Trophoblast cell (in vitro differentiated cells and primary cell): ENCODE results near the gene HS6ST1.
A peak's percentile ranks its signal among the peaks of the same experiment; 100 is the strongest.

Source experiments
- DNase-seq, 2 donors: peaks; one replicate each; pipeline ENCODE4 v3.0.0-alpha.2; 2016
- H2AFZ ChIP-seq: 2 replicates; pipeline ENCODE4 v1.6.1; 2013; ENCODE audit warnings: low read length, moderate library complexity, mild to moderate bottlenecking; ENCODE audit not compliant: insufficient read depth, poor library complexity
- H2AK5ac ChIP-seq: 2 replicates; pipeline ENCODE4 v1.6.1; 2013; ENCODE audit warnings: mild to moderate bottlenecking, low read length
- H2BK120ac ChIP-seq: 2 replicates; pipeline ENCODE4 v1.6.1; 2013; ENCODE audit warnings: low read length, mild to moderate bottlenecking, moderate library complexity; ENCODE audit not compliant: insufficient read depth, poor library complexity
- H2BK12ac ChIP-seq: 2 replicates; pipeline ENCODE4 v1.6.1; 2013; ENCODE audit warnings: mild to moderate bottlenecking, low read length, moderate library complexity
- H2BK5ac ChIP-seq: 2 replicates; pipeline ENCODE4 v1.6.1; 2013; ENCODE audit warnings: low read length, low read depth, moderate library complexity, mild to moderate bottlenecking; ENCODE audit not compliant: poor library complexity
- H3K14ac ChIP-seq: 2 replicates; pipeline ENCODE4 v1.6.1; 2013; ENCODE audit warnings: mild to moderate bottlenecking, low read length
- H3K18ac ChIP-seq: 2 replicates; pipeline ENCODE4 v1.6.1; 2013; ENCODE audit warnings: mild to moderate bottlenecking, low read length
- H3K23ac ChIP-seq: 2 replicates; pipeline ENCODE4 v1.6.1; 2013; ENCODE audit warnings: low read length
- H3K27ac ChIP-seq: 2 replicates; pipeline ENCODE4 v1.5.1; 2013; ENCODE audit warnings: low read depth, mild to moderate bottlenecking, inconsistent platforms, low read length, moderate library complexity
- H3K27me3 ChIP-seq: 2 replicates; pipeline ENCODE4 v1.6.1; 2013; ENCODE audit warnings: inconsistent platforms, mild to moderate bottlenecking, low read length, moderate library complexity; ENCODE audit not compliant: insufficient read depth
- H3K36me3 ChIP-seq, 2 experiments: 1 replicate in 1 of 2; 2 replicates in 1 of 2; pipeline ENCODE4 v1.6.1; 2013; ENCODE audit warnings: low read length in 2 of 2, mild to moderate bottlenecking in 2 of 2, moderate library complexity in 1 of 2; ENCODE audit not compliant: insufficient read depth in 2 of 2, control insufficient read depth in 1 of 2
- H3K4ac ChIP-seq: 2 replicates; pipeline ENCODE4 v1.6.1; 2013; ENCODE audit warnings: low read depth, mild to moderate bottlenecking, low read length, moderate library complexity
- H3K4me1 ChIP-seq, 2 experiments: 1 replicate in 1 of 2; 2 replicates in 1 of 2; pipeline ENCODE4 v1.6.1; 2013; ENCODE audit warnings: low read length in 2 of 2, mild to moderate bottlenecking in 2 of 2, moderate library complexity in 1 of 2; ENCODE audit not compliant: insufficient read depth in 2 of 2, control insufficient read depth in 1 of 2
- H3K4me2 ChIP-seq: 2 replicates; pipeline ENCODE4 v1.6.1; 2013; ENCODE audit warnings: inconsistent platforms, mild to moderate bottlenecking, low read length, moderate library complexity
- H3K4me3 ChIP-seq: 2 replicates; pipeline ENCODE4 v1.5.1; 2013; ENCODE audit warnings: mild to moderate bottlenecking, low read depth, low read length, inconsistent platforms
- H3K79me1 ChIP-seq: one replicate; pipeline ENCODE4 v1.6.1; 2013; ENCODE audit warnings: low read length
- H3K79me2 ChIP-seq: 2 replicates; pipeline ENCODE4 v1.6.1; 2013; ENCODE audit warnings: low read length, mild to moderate bottlenecking; ENCODE audit not compliant: control insufficient read depth, insufficient read depth, poor library complexity
- H3K9ac ChIP-seq: 2 replicates; pipeline ENCODE4 v1.6.1; 2013; ENCODE audit warnings: mild to moderate bottlenecking, low read length
- H3K9me3 ChIP-seq: 2 replicates; pipeline ENCODE4 v1.6.1; 2013; ENCODE audit warnings: low read depth, mild to moderate bottlenecking, control low read depth, inconsistent platforms, low read length; ENCODE audit not compliant: insufficient read depth
- H4K12ac ChIP-seq: 2 replicates; pipeline ENCODE4 v1.6.1; 2013; ENCODE audit warnings: low read depth, mild to moderate bottlenecking, low read length, moderate library complexity
- H4K8ac ChIP-seq: 2 replicates; pipeline ENCODE4 v1.6.1; 2013; ENCODE audit warnings: low read depth, mild to moderate bottlenecking, low read length, moderate library complexity
- H4K91ac ChIP-seq: one replicate; pipeline ENCODE4 v1.6.1; 2013; ENCODE audit warnings: low read depth, mild to moderate bottlenecking, low read length, moderate library complexity
- WGBS: extraction: QIAGEN DNeasy Blood & Tissue Kit; methylation state at CpG from one replicate; pipeline ENCODE4 v1.1.7; 2013; ENCODE audit warnings: missing lambda C conversion rate; ENCODE audit not compliant: insufficient read length, insufficient coverage; ENCODE audit errors: extremely low coverage; 5-methylcytosine and 5-hydroxymethylcytosine counted together

HS6ST1 gene

GRCh38 chr2:128362176-128362888 lies 43.7 kb upstream of the HS6ST1 start:
- Histone ChIP-seq H3K14ac (peak overlapping the region; percentile 84), H3K4me1 (peaks cover 25 to 27% of the 10 kb centered on the region in 2 experiments), H4K8ac (peak overlapping the region; percentile 53), H4K12ac (peak overlapping the region; percentile 46), H4K91ac (peak overlapping the region; percentile 89), H2BK5ac (peak overlapping the region; percentile 92), H3K4me3 (no peak overlapping the region), H3K27me3 (no peaks in the 10 kb centered on the region), H3K4ac (peak overlapping the region; percentile 76), H3K4me2 (peak overlapping the region; percentile 2), H2BK12ac (peak overlapping the region; percentile 88), H3K27ac (peak overlapping the region; percentile 82), H3K79me2 (peaks cover 9% of the 10 kb centered on the region), H2BK120ac (peak overlapping the region; percentile 96), H3K23ac (no peak overlapping the region), H2AK5ac (peak overlapping the region; percentile 85), H2AFZ (peak overlapping the region; percentile 19), H3K18ac (peak overlapping the region; percentile 66), H3K9ac (no peak overlapping the region), H3K79me1 (peaks cover 37% of the 10 kb centered on the region), H3K36me3 (no peaks in the 10 kb centered on the region), H3K9me3 (peaks cover 2% of the 10 kb centered on the region)
- no CpG with 5 or more reads among the region's 12 CpGs for WGBS
- DNase-seq = no peak

- H3K79me2 ChIP-seq = peaks cover 8% of the 10 kb centered on the region
- DNase-seq = no peak
- peak overlapping the region; percentile 96 for H2BK120ac ChIP-seq
- peak overlapping the region; percentile 42 for H2BK5ac ChIP-seq
- H3K9ac ChIP-seq = peak overlapping the region; percentile 10
- peak overlapping the region; percentile 87 for H3K4ac ChIP-seq
- peak overlapping the region; percentile 89 for H4K91ac ChIP-seq
- H3K27ac ChIP-seq = peak overlapping the region; percentile 82
- H2AFZ ChIP-seq = peak overlapping the region; percentile 24
- H3K79me1 ChIP-seq = peaks cover 32% of the 10 kb centered on the region
- WGBS = no CpG with 5 or more reads among the region's 14 CpGs
- H3K9me3 ChIP-seq = peaks cover 2% of the 10 kb centered on the region
- peaks cover 22 to 27% of the 10 kb centered on the region in 2 experiments for H3K4me1 ChIP-seq
- H3K23ac ChIP-seq = no peak overlapping the region
- H3K4me3 ChIP-seq = no peak overlapping the region
- no peak overlapping the region for H3K4me2 ChIP-seq
- no peak overlapping the region for H4K12ac ChIP-seq
- peak overlapping the region; percentile 75 for H3K14ac ChIP-seq
- H3K27me3 ChIP-seq = no peaks in the 10 kb centered on the region
- H3K18ac ChIP-seq = peak overlapping the region; percentile 79
- H4K8ac ChIP-seq = peak overlapping the region; percentile 3
- peak overlapping the region; percentile 86 for H2BK12ac ChIP-seq
- no peaks in the 10 kb centered on the region for H3K36me3 ChIP-seq
- H2AK5ac ChIP-seq = peak overlapping the region; percentile 9
Observed at GRCh38 chr2:128361376-128362131, 42.9 kb upstream of the HS6ST1 start.

- Histone ChIP-seq H3K14ac (peak overlapping the region; percentile 10), H2BK120ac (peak overlapping the region; percentile 96), H4K91ac (peak overlapping the region; percentile 42), H3K9me3 (peaks cover 2% of the 10 kb centered on the region), H3K27me3 (no peaks in the 10 kb centered on the region), H3K18ac (no peak overlapping the region), H3K4me3 (no peak overlapping the region), H3K4me2 (no peak overlapping the region), H3K79me1 (peaks cover 32% of the 10 kb centered on the region), H3K36me3 (no peaks in the 10 kb centered on the region), H4K12ac (no peak overlapping the region), H3K4ac (no peak overlapping the region), H2BK12ac (peak overlapping the region; percentile 86), H3K9ac (no peak overlapping the region), H3K23ac (no peak overlapping the region), H2AK5ac (peak overlapping the region; percentile 35), H3K27ac (no peak overlapping the region), H3K79me2 (peaks cover 8% of the 10 kb centered on the region), H2AFZ (no peak overlapping the region), H2BK5ac (no peak overlapping the region), H4K8ac (no peak overlapping the region), H3K4me1 (peaks cover 22 to 27% of the 10 kb centered on the region in 2 experiments)
- no CpG with 5 or more reads among the region's 8 CpGs for WGBS
- no peak for DNase-seq
Observed at GRCh38 chr2:128360711-128361110, 42.0 kb upstream of the HS6ST1 start.

GRCh38 chr2:128359841-128360240 lies 41.2 kb upstream of the HS6ST1 start:
- WGBS = no CpG with 5 or more reads among the region's 11 CpGs
- H3K36me3 ChIP-seq = no peaks in the 10 kb centered on the region
- no peak overlapping the region for H2BK5ac ChIP-seq
- no peak overlapping the region for H4K91ac ChIP-seq
- H2AK5ac ChIP-seq = peak overlapping the region; percentile 77
- H3K4me3 ChIP-seq = no peak overlapping the region
- no peak overlapping the region for H4K8ac ChIP-seq
- no peak overlapping the region for H2BK120ac ChIP-seq
- H3K79me2 ChIP-seq = peaks cover 8% of the 10 kb centered on the region
- DNase-seq = no peak
- no peak overlapping the region for H3K27ac ChIP-seq
- H3K9me3 ChIP-seq = peaks cover 2% of the 10 kb centered on the region
- H3K9ac ChIP-seq = no peak overlapping the region
- H3K4me1 ChIP-seq = peaks cover 22 to 27% of the 10 kb centered on the region in 2 experiments
- no peak overlapping the region for H3K4ac ChIP-seq
- no peak overlapping the region for H3K14ac ChIP-seq
- no peak overlapping the region for H3K23ac ChIP-seq
- H4K12ac ChIP-seq = no peak overlapping the region
- peaks cover 32% of the 10 kb centered on the region for H3K79me1 ChIP-seq
- H2BK12ac ChIP-seq = no peak overlapping the region
- no peak overlapping the region for H3K4me2 ChIP-seq
- H2AFZ ChIP-seq = no peak overlapping the region
- no peaks in the 10 kb centered on the region for H3K27me3 ChIP-seq
- no peak overlapping the region for H3K18ac ChIP-seq
